Colonic mucosa (tissue), 4 donors: ENCODE results near the gene NPAS3. TPM values are rescaled to one million over a fixed set of nuclear protein-coding genes. Genes with fewer than 3 reads are reported as not detected.

ENCODE experiments used
- DNase-seq: peaks from one replicate; pipeline ENCODE4 v3.0.0-alpha.2; 2020
- H3K27ac ChIP-seq: fragments of 200-600 bp; one replicate; pipeline ENCODE4 v1.8.0; 2021
- H3K27me3 ChIP-seq: fragments of 200-600 bp; one replicate; pipeline ENCODE4 v1.8.0; 2021
- H3K36me3 ChIP-seq: fragments of 200-600 bp; one replicate; pipeline ENCODE4 v1.8.0; 2021
- H3K4me1 ChIP-seq: fragments of 200-600 bp; one replicate; pipeline ENCODE4 v1.8.0; 2021; ENCODE audit warnings: mild to moderate bottlenecking
- H3K4me3 ChIP-seq: fragments of 200-600 bp; one replicate; pipeline ENCODE4 v1.8.0; 2021
- H3K9ac ChIP-seq, 2 donors: one replicate each; pipeline ENCODE4 v1.7.0; 2013; ENCODE audit warnings: control low read depth in 2 of 2, low read depth in 2 of 2, low read length in 2 of 2
- H3K9me3 ChIP-seq: fragments of 200-600 bp; one replicate; pipeline ENCODE4 v1.8.0; 2021
- CTCF ChIP-seq: fragments of 200-600 bp; IDR thresholded peaks from one replicate; pipeline ENCODE4 v1.8.0; 2022; ENCODE audit warnings: antibody characterized with exemption, mild to moderate bottlenecking
- intact Hi-C: fragments of 100-400 bp; cut with DNase I; formaldehyde crosslinking; loops from one replicate; pipeline ENCODE4 v1.14.1; 2022
- total RNA-seq, 2 donors: library from RNA; stranded (reverse); fragmentation: NEBNext Ultra II Directional in 1 of 2; extraction: Animal tissue kit (Norgen Biotek cat#: 25700) in 1 of 2; gene quantifications; one replicate each; pipeline ENCODE4 v1.2.1, GENCODE V29; 2021
- donor health status: healthy.
- donor health status: DM: no; HTN: no; CAD: no.
- donor health status: DM: no; HTN: no; CAD: no.

The NPAS3 gene
- total RNA-seq, 2 donors from 2014 or later, result 0.79 to 1.6 TPM

GRCh38 chr14:33774161-33774560, 835.5 kb downstream of the NPAS3 start:
- no peaks in the 10 kb centered on the region for H3K36me3 ChIP-seq
- H3K4me3 ChIP-seq, result no peak overlapping the region
- DNase-seq, result no peak
- H3K27ac ChIP-seq, result no peak overlapping the region
- no peaks in the 10 kb centered on the region for H3K9me3 ChIP-seq
- no peaks in the 10 kb centered on the region for H3K4me1 ChIP-seq
- H3K9ac ChIP-seq, result no peak overlapping the region
- no peak for TF ChIP-seq CTCF
- H3K27me3 ChIP-seq, result no peaks in the 10 kb centered on the region
- intact Hi-C loops, result no loop called here

- no peaks in the 10 kb centered on the region for H3K36me3 ChIP-seq
- H3K4me1 ChIP-seq, result no peaks in the 10 kb centered on the region
- H3K27me3 ChIP-seq, result no peaks in the 10 kb centered on the region
- TF ChIP-seq CTCF, result no peak
- intact Hi-C loops, result no loop called here
- no peak overlapping the region for H3K4me3 ChIP-seq
- H3K9me3 ChIP-seq, result no peaks in the 10 kb centered on the region
- no peak overlapping the region for H3K27ac ChIP-seq
- DNase-seq, result no peak
- H3K9ac ChIP-seq, result no peak overlapping the region
Measured at GRCh38 chr14:33774723-33775470, 836.2 kb downstream of the NPAS3 start.

- no peaks in the 10 kb centered on the region for H3K9me3 ChIP-seq
- no peak overlapping the region for H3K9ac ChIP-seq
- no peak overlapping the region for H3K4me3 ChIP-seq
- no peaks in the 10 kb centered on the region for H3K27me3 ChIP-seq
- intact Hi-C loops, result no loop called here
- TF ChIP-seq CTCF, result no peak
- H3K27ac ChIP-seq, result no peak overlapping the region
- H3K4me1 ChIP-seq, result no peaks in the 10 kb centered on the region
- no peak for DNase-seq
- H3K36me3 ChIP-seq, result no peaks in the 10 kb centered on the region
Measured at GRCh38 chr14:33776871-33777270, 838.2 kb downstream of the NPAS3 start.

DNA sequence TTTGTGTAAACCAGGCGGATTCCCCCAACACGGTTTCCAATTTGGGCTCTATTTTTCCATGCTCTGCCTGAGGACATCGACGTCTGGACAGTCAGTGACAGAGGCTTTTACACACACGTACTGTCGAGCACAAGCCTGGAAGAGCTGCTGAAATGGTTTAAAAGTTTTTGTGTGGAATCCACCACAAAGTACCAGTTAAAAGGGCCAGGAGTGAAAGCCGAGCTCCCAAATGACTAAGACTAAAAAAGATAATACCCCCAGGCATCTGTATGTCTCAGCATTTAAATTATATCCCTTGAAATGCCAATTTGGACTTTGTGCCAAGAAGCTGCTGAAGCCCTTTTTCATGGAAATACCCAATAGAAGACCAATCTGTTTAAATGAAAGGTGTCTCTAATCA, 839.0 kb downstream of the NPAS3 start:
- no peak overlapping the region for H3K27ac ChIP-seq
- intact Hi-C loops, result no loop called here
- DNase-seq, result no peak
- H3K36me3 ChIP-seq, result no peaks in the 10 kb centered on the region
- no peaks in the 10 kb centered on the region for H3K27me3 ChIP-seq
- H3K9me3 ChIP-seq, result no peaks in the 10 kb centered on the region
- H3K4me1 ChIP-seq, result no peaks in the 10 kb centered on the region
- H3K4me3 ChIP-seq, result no peak overlapping the region
- no peak for TF ChIP-seq CTCF
- no peak overlapping the region for H3K9ac ChIP-seq

DNA sequence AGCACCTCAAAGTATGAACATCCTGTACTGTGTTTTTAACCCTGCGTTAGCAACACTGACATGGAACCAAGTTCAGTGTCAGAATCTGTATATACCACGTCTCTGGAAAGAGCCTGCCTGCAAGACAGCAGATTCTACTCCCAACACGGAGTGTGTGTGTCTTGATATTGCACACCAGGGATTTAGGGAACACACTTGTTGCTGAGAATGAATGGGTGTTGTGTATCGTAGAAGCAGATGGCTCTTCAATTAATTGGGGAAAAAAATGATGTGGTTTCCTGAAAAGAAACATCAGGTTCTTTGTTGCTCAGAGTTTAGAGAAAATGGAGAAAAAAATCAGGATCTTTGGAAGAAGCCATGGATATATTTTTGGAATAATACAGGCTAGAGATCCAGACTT, 841.4 kb downstream of the NPAS3 start:
- no peak for TF ChIP-seq CTCF
- DNase-seq, result no peak
- H3K36me3 ChIP-seq, result no peaks in the 10 kb centered on the region
- H3K9me3 ChIP-seq, result no peaks in the 10 kb centered on the region
- H3K9ac ChIP-seq, result no peak overlapping the region
- intact Hi-C loops, result no loop called here
- H3K4me1 ChIP-seq, result no peaks in the 10 kb centered on the region
- no peaks in the 10 kb centered on the region for H3K27me3 ChIP-seq
- no peak overlapping the region for H3K4me3 ChIP-seq
- no peak overlapping the region for H3K27ac ChIP-seq
